BJ (cell line): ENCODE results near the gene TRAPPC12. TPM values are rescaled to one million over a fixed set of nuclear protein-coding genes. Genes with fewer than 3 reads are reported as not detected.
A peak's percentile ranks its signal among the peaks of the same experiment; 100 is the strongest.

ENCODE experiments used
- CTCF ChIA-PET: fragments of 350-600 bp; formaldehyde crosslinking; extraction: SDS; loops from one replicate; lab custom pipeline; 2021; ENCODE audit warnings: antibody characterized with exemption, inconsistent platforms; lab: Yijun Ruan, JAX
- POLR2A ChIA-PET: fragments of 300-600 bp; sonication (Branson Sonifier 250); formaldehyde crosslinking; extraction: SDS; loops from one replicate; lab custom pipeline; 2021; ENCODE audit warnings: antibody characterized with exemption; lab: Charles Lee
- DNase-seq: peaks from one replicate; pipeline ENCODE4 v3.0.0-alpha.2; 2011; ENCODE audit warnings: low read depth
- H3K27me3 ChIP-seq: 2 replicates; pipeline ENCODE4 v1.6.0; 2011; ENCODE audit warnings: low read length; ENCODE audit not compliant: control insufficient read depth, insufficient read depth
- H3K36me3 ChIP-seq: 2 replicates; pipeline ENCODE4 v1.5.1; 2011; ENCODE audit warnings: low read length; ENCODE audit not compliant: control insufficient read depth, insufficient read depth
- H3K4me3 ChIP-seq: 2 replicates; pipeline ENCODE4 v1.5.1; 2011; ENCODE audit warnings: low read depth, mild to moderate bottlenecking, control low read depth, low read length
- polyA plus RNA-seq: library from polyadenylated mRNA; depleted of rRNA; stranded (reverse); fragments of >200 nt; gene quantifications from 2 replicates; pipeline ENCODE4 v1.2.3, GENCODE V29; 2011
- TF ChIP-seq, protein P1 (sequence below): IDR thresholded peaks from 2 replicates; pipeline ENCODE4 v1.5.1; 2011; ENCODE audit warnings: low read depth, mild to moderate bottlenecking, control low read depth, inconsistent platforms, low read length, moderate library complexity; ENCODE audit not compliant: insufficient read depth

The TRAPPC12 gene
- polyA plus RNA-seq, 1 experiment, result 57.8 TPM

DNA sequence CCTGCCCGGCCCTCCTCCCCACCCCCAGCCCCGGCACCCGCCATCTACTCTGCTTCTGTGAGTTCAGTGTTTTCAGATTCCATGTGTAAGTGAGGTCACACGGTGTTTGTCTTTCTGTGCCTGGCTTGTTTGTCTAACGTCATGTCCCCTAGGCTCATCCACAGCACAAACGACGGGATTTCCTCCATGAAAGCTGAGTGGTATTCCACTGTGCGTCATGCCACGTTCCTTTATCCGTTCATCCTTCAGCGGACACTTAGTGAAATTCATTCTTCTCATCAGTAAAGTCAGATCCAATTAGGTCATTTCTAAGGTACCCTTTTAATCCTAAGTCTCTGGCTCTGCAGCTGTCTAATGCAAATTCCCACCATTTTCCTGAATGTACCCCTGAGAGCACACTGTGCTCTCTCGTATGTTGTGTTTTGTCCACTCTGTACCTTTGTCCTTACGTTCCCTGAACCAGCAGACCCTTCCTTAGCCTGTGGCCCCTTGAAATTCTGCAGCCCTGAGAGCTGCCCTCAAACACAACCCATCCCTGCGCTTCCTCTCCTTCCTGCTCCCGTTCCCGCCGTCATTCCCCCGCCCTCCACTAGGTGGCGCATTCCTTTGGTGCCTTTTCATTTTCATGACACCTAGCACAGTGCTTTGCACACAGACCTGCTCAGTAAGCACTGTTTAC lies 44.1 kb downstream of the TRAPPC12 start:
- H3K36me3 ChIP-seq, result peaks cover 26% of the 10 kb centered on the region
- no peak for DNase-seq
- no peaks in the 10 kb centered on the region for H3K27me3 ChIP-seq
- H3K4me3 ChIP-seq, result no peak overlapping the region
- TF ChIP-seq, protein P1, sequence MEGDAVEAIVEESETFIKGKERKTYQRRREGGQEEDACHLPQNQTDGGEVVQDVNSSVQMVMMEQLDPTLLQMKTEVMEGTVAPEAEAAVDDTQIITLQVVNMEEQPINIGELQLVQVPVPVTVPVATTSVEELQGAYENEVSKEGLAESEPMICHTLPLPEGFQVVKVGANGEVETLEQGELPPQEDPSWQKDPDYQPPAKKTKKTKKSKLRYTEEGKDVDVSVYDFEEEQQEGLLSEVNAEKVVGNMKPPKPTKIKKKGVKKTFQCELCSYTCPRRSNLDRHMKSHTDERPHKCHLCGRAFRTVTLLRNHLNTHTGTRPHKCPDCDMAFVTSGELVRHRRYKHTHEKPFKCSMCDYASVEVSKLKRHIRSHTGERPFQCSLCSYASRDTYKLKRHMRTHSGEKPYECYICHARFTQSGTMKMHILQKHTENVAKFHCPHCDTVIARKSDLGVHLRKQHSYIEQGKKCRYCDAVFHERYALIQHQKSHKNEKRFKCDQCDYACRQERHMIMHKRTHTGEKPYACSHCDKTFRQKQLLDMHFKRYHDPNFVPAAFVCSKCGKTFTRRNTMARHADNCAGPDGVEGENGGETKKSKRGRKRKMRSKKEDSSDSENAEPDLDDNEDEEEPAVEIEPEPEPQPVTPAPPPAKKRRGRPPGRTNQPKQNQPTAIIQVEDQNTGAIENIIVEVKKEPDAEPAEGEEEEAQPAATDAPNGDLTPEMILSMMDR, result peak; percentile 98
- ChIA-PET CTCF (interaction anchor here (0.7 to 9.1 kb wide), 20 partner anchors 9 to 229 kb away, joined by 3 to 81 read pairs (median 10); no protein-coding TSS in a partner anchor), POLR2A (no interaction called here)

DNA sequence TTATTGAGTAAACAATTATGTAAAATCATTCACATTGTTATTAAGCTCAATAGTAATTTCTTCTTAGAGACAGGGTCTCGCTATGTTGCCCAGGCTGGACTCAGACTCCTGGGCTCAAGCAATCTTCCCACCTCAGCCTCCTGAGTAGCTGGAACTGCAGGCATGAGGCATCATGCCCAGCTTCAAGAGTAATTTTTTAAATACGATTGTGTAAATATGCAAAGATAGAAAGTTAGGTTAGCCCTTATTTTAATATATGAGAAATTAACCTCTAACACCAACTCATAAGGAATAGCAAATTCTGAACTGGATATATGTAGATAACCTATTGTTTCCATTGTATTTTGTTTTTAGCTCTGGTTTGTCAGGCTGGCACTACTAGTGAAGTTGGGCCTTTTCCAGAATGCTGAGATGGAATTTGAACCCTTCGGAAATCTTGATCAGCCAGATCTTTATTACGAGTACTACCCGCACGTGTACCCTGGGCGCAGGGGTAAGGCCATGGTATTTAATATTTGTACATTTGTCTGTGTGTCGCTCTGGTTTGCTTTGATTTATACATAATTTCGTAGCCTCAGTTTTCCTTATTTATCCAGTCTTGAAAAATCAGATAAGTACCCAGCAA lies 44.8 kb downstream of the TRAPPC12 start:
- TF ChIP-seq, protein P1, result no peak
- H3K36me3 ChIP-seq, result peaks cover 26% of the 10 kb centered on the region
- no peak overlapping the region for H3K4me3 ChIP-seq
- CTCF ChIA-PET, result interaction anchor here (0.6 to 9.1 kb wide), 21 partner anchors 10 to 229 kb away, joined by 3 to 81 read pairs (median 10); no protein-coding TSS in a partner anchor
- no peak for DNase-seq
- POLR2A ChIA-PET, result no interaction called here
- H3K27me3 ChIP-seq, result no peaks in the 10 kb centered on the region

DNA sequence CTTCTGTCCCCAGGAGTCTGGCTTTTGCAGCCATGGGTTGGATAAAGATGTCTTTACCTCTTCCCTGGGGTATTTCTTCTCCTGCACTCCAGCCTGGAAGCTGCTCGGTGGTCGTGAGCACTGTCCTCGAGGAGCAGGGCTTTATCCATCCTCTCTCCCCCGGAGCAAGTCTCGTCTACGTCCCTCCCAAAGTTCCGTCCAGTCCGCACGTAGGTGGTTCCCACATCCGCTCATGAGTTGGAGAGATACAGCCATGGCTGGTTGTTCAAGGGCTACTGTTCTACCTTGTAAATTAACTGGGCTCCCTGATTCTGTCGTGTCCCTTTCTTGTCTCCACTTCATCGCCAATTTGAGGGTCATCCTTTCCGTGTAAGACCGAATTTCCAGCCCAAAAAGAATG lies 47.1 kb downstream of the TRAPPC12 start:
- no peak for DNase-seq
- Histone ChIP-seq H3K36me3 (peaks cover 28% of the 10 kb centered on the region), H3K27me3 (no peaks in the 10 kb centered on the region), H3K4me3 (no peak overlapping the region)
- ChIA-PET CTCF (interaction anchor here (1.4 to 9.1 kb wide), 3 partner anchors 14 to 37 kb away, joined by 4 to 81 read pairs (median 40); no protein-coding TSS in a partner anchor), POLR2A (no interaction called here)
- TF ChIP-seq, protein P1, result no peak

DNA sequence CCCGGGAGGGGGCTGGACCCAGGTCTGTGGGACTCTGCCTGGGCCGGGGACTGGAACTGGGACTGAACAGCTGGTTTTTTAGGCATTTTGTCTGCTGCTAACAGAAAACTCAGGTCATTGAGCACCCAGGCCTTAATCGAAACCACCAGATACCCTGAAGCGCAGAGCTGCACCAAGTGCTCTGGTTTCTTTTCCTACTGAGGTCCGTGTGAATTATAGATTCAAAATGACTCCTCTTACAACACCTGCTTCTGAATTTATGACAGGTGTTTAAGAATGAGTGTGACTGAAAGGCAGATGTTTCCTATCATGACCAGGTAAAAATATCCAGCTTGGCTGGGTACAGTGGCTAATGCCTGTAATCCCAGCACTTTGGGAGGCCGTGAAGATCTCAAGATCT lies 47.8 kb downstream of the TRAPPC12 start:
- Histone ChIP-seq H3K36me3 (peaks cover 23% of the 10 kb centered on the region), H3K27me3 (no peaks in the 10 kb centered on the region), H3K4me3 (no peak overlapping the region)
- TF ChIP-seq, protein P1, result no peak
- ChIA-PET CTCF (interaction anchor here (0.8 to 9.1 kb wide), 4 partner anchors 15 to 225 kb away, joined by 3 to 81 read pairs (median 22); no protein-coding TSS in a partner anchor), POLR2A (no interaction called here)
- no peak for DNase-seq

DNA sequence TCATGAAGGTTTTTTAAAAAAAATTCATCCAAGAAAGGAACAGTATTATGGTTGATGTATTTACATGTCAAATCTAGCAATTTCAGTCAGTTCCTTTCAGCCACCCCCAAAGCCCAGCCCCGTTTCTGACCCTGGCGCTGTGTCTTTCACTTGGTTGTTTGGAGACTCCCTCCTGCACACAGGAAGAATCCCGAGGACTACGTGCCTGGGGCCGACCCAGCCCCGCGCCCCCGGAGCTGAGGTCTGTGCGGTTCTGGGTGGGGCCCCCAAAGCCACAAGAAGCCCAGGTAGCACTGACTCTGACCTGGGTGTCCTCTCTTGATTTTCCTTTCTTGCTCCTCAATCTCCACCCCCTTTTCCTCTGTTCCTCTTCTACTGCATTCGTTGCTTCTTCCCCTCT lies 49.1 kb downstream of the TRAPPC12 start:
- H3K4me3 ChIP-seq, result no peak overlapping the region
- TF ChIP-seq, protein P1, result no peak
- peaks cover 19% of the 10 kb centered on the region for H3K36me3 ChIP-seq
- ChIA-PET CTCF (interaction anchor here (0.7 to 9.1 kb wide), 5 partner anchors 9 to 42 kb away, joined by 3 to 81 read pairs (median 3); no protein-coding TSS in a partner anchor), POLR2A (no interaction called here)
- DNase-seq, result no peak
- no peaks in the 10 kb centered on the region for H3K27me3 ChIP-seq
